Hepatic stellate cell (primary cell): ENCODE data around the gene EGFR.

Experiments used
- DNase-seq: peaks from one replicate; pipeline ENCODE4 v3.0.0; 2011; ENCODE audit warnings: low spot score

The EGFR gene

DNA sequence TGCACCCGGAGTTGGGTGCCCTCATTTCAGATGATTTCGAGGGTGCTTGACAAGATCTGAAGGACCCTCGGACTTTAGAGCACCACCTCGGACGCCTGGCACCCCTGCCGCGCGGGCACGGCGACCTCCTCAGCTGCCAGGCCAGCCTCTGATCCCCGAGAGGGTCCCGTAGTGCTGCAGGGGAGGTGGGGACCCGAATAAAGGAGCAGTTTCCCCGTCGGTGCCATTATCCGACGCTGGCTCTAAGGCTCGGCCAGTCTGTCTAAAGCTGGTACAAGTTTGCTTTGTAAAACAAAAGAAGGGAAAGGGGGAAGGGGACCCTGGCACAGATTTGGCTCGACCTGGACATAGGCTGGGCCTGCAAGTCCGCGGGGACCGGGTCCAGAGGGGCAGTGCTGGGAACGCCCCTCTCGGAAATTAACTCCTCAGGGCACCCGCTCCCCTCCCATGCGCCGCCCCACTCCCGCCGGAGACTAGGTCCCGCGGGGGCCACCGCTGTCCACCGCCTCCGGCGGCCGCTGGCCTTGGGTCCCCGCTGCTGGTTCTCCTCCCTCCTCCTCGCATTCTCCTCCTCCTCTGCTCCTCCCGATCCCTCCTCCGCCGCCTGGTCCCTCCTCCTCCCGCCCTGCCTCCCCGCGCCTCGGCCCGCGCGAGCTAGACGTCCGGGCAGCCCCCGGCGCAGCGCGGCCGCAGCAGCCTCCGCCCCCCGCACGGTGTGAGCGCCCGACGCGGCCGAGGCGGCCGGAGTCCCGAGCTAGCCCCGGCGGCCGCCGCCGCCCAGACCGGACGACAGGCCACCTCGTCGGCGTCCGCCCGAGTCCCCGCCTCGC lies at the start of gene EGFR:
Gene EGFR, plus strand, starts transcription at position 657 of the 830 bp plus-strand sequence. CDS start 261 bp downstream, outside the sequence.
- peak; percentile 92 for DNase-seq

DNA sequence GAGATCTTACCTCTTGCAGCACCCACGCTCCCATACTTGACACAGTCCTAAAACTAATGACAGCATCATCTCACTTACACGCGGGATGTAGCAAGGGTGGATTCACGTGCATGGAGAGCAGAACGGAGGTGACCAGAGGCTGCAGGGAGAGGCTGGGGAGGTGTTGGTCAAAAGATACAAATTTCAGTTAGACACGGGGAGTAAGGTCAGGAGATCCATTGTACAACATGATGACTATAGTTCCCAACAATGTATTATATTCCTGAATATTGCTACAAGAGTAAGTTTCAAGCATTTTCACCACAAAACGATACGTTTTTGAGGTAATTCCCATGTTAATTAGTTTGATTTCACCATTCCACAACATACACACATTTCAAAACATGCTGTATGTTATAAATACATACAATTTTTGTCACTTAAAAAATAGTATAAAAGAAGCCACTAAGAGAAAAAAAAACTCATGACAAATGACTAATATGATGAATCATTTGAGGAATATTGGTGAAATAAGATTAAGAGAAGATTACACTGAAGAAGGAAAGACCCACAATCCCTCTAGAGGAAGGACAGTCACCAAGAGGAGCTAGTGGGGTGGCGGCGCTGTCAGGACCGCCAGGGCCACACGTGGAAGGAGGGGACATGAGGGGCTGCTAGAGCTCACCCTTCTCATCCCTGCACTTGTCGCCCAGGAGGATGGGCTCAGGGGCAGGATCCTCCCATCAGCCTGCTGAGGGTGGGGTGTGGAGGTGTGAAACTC lies 49.4 kb upstream of the EGFR start:
- DNase-seq: peak; percentile 19

DNA sequence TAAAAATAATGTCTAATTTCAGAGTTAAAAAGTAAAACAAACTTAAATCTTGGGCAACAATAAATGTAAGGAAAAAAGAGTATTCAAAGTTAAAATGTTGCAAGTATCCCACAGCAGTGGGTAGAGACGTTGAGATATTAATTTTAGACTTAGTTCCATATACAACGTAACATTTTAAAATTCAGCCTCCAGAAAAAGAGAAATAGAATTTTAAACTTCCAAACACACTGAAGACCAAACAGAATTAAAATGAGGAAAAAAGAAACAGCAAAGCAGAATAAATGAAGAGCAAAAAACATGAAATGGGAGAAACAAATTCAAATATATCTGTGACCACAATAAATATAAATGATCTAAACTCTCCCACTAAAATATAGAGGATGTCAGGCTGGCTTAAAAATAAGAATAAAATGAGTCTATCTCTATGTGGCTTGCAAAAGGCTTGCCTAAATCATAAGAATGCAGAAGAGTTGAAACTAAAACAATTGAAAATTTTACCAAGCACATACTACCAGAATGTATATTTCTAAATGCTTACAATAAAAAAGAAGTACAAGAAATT lies 46.0 kb upstream of the EGFR start:
- no peak for DNase-seq

- DNase-seq: no peak
Observed at GRCh38 chr7:54978364-54979116, 40.3 kb upstream of the EGFR start.

- DNase-seq: no peak
Observed at GRCh38 chr7:54980521-54980920, 38.3 kb upstream of the EGFR start.

DNA sequence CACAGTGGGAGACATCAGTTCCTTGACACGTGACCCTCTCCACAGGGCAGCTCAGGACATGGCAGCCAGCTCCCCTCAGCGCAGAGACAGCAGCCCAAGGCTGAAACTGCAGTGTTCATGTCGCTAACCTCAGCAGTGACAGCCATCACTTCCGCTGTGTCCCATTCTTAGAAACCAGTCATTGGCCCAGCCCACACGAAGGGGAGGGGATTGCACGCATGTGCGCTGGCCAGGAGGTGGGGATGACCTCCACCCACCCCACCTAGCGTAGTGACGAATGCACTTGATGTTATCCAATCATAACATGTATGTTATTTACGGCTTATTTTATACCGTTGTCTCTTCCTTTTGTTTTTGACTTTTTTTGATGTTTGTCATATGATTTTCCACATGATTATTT lies 36.9 kb upstream of the EGFR start:
- no peak for DNase-seq

GRCh38 chr7:54985426-54986330 lies 33.1 kb upstream of the EGFR start:
- peak; percentile 80 for DNase-seq

DNA sequence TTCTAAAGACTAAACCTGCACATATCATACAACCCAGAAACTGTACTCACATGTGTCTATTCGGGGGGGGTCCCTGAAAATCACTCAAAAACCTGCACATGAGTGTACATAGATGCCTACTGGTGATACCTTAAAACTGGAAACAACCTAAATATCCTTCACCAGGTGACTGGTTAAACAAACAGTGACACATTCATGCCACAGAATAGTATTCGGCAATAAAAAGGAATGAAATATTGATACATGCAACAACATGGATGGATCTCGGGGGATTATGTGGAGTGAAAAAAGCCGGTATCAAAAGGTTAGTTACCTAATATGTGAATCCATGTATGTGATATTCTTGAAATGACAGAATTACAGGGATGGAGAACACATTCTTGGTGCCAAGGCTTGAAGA lies 32.1 kb upstream of the EGFR start:
- no peak for DNase-seq

DNA sequence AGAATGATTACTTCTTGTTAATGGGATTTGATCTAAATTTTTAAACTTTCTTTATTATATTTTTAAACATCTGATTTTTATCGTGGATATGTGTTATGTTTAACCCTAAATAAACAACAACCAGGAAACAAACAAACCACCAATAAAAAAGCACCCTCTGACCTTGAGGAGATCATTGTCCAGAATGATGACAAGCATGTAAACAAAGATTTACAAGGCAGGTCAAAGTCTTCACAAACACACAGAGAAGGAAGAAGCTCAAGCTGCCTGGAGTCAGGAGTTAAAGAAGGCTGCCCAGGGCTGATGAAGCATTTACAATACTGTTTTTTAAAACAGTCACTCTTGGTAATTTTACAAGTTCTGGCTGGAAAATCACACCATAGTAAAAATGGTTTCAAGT lies 31.0 kb upstream of the EGFR start:
- DNase-seq: no peak

GRCh38 chr7:54988516-54988915 lies 30.3 kb upstream of the EGFR start:
- no peak for DNase-seq

GRCh38 chr7:54989453-54990225 lies 29.2 kb upstream of the EGFR start:
- DNase-seq: no peak

DNA sequence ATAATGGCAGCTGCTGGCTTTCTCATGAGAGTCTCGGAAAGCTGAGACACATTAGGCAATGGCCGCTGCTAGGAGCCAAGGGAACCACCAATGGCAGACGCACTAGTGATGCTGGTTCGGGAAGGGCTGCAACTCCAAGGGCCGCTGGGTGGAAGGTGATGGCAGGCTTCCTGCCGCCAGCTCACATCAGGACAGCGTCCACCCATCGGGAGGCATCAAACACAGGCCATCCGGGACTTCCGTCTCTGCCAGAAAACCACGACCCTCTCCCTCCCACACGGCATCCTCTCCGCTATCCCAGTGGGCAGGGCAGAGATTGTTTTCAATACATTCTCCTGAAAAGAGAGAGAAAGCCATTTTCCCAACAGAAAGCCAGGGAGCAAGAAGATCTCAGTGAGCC lies 27.5 kb upstream of the EGFR start:
- no peak for DNase-seq

DNA sequence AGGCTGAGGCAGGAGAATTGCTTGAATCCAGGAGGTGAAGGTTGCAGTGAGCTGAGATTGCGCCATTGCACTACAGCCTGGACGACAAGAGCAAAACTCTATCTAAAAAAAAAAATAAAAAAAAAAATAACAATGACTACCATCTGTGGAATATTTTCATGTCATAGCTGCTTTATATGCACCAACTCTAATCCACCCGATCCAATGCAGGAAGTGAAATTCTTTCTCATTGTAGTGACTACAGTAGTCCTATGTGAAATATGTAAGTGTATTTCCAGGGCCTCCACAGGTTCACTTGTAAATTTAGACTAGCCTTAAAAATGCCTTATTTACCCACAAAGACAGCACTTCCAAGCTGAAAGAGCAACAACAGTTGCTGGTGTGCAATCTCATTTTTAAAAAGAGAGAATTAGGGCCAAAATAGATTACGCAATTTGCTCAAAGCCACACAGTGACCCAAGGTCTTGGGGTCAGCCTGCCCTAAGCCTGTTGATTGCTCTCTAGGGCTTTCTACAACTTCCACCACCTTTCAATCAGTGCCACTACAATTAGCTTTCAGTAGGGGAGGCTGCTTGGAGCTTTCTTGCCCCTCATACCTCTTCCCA lies 25.8 kb upstream of the EGFR start:
- no peak for DNase-seq

GRCh38 chr7:54995166-54995565 lies 23.7 kb upstream of the EGFR start:
- no peak for DNase-seq

DNA sequence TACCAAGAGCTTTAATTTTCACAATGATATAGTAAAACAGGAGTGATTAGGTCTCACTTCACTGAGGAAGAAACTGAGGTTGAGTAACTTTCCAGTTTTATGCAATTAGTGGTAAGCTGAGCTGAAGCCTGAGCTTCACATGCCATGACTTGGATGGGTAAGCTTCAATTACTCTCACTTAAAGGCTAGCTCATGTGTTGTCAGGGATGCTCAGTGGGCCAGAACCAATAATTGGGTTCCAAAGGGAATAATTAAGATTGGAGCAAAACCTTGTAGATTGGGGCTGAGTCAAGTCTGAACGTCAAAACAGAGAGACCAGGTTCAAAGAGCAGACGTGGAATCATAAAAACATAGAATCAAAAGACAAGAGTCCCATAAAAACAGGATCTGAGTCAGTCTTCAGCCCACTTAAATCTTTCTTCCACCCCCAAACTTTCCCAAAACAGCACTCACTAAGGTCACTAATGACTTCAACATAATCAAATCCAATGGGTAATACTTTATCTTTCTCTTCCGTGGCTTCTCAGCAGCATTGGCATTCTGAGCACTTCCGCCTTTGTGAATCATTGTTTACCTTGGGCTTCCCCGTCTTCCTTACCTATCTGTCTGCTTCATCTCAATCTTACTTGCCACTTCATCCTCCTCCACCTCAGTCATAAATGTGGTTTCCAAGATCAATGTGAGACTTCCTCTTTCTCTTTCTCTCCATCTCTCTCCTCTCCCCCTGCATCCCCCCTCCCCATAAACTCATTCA lies 23.0 kb upstream of the EGFR start:
- DNase-seq: peak; percentile 43

- DNase-seq: no peak
Observed at GRCh38 chr7:54996391-54996790, 22.4 kb upstream of the EGFR start.

GRCh38 chr7:55004579-55004978 lies 14.2 kb upstream of the EGFR start:
- DNase-seq: no peak

GRCh38 chr7:55005241-55005851 lies 13.5 kb upstream of the EGFR start:
- no peak for DNase-seq

GRCh38 chr7:55006499-55006898 lies 12.3 kb upstream of the EGFR start:
- no peak for DNase-seq
